Measurements from ENCODE around the gene OR51B4.

The OR51B4 gene

DNA sequence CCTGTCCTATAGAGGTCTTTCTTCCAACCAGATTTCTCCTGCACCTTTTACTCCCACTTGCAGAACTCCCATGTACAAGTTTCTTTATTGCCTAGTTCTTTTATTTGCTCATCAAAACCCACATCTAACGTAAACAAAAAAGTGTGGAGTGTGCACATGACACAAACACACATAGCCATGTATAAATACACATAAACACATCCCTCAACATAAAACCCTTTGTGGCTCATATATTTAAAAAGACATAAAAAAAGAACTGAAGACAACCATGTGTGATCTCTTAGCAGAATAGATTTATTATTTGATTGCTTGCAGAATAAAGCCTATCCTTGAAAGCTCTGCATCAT lies 48.9 kb downstream of the OR51B4 start:
- no peaks in the 10 kb centered on the region for H3K27me3 ChIP-seq (ENCODE audit: insufficient read depth, low read length, poor library complexity, severe bottlenecking)
- no peaks in the 10 kb centered on the region for H3K9me2 ChIP-seq (replicated peaks; ENCODE audit: low read depth, low read length)
- no peak overlapping the region for H3K4me2 ChIP-seq (ENCODE audit: low read depth, low read length, poor library complexity, severe bottlenecking)
- no peaks in the 10 kb centered on the region for H3K4me1 ChIP-seq (ENCODE audit: insufficient read depth, low read length, poor library complexity, severe bottlenecking)
- no peak overlapping the region for H3K9ac ChIP-seq (ENCODE audit: low read depth, low read length, poor library complexity, severe bottlenecking)
- H3K4me3 ChIP-seq (ENCODE audit: low read length, poor library complexity, severe bottlenecking): no peak overlapping the region
- no peaks in the 10 kb centered on the region for H3K79me2 ChIP-seq (ENCODE audit: insufficient read depth, low read length)
- no peaks in the 10 kb centered on the region for H3K36me3 ChIP-seq (ENCODE audit: insufficient read depth, low read length)
- H2AFZ ChIP-seq (ENCODE audit: low read length): no peak overlapping the region
- no peaks in the 10 kb centered on the region for H3F3A ChIP-seq (ENCODE audit: low read depth)
- H4K20me1 ChIP-seq (ENCODE audit: insufficient read depth, low read length, poor library complexity, severe bottlenecking): no peaks in the 10 kb centered on the region
- TF ChIP-seq EZH2phosphoT487 (IDR thresholded peaks at IDR 0.05; ENCODE audit: borderline replicate concordance): no peak
- no peak for TF ChIP-seq CTCF (conservative IDR thresholded peaks at IDR 0.05; ENCODE audit: low read length)
- no peaks in the 10 kb centered on the region for H3K9me3 ChIP-seq (ENCODE audit: insufficient read depth, low read depth, low read length)

DNA sequence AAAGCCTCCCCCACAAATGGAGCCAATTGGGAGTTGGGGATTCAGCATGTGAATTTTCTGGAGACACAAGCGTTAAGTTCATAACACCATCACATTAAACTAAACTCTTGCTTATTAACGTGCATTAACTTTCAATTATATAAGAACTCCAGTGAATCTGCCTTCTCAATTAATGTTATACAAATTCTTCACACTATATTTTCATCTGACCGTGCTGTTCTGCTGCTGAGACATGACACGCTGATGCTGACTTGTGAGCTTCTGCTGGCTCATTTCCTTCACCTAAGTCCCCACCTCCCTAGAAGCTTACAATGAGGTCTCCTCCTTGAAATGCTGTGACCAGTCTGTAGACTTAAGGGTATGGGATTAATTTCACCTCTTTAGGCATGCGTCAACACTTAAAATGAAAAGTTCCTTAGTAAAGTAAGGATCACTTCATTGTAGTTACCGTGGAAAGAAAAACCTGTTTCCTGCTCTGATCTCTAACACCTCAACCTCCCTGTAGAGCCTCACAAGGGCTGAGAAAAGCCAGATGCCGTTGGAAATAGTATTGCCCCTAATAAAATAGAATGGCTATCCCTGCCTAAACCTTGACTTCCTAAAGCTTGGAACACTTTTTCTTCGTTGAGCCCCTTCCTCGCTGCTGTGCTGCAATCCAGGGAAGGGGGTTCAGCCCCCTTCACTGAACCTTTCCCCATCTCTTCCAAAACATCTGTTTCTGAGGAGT lies 49.4 kb downstream of the OR51B4 start:
- no peaks in the 10 kb centered on the region for H3K36me3 ChIP-seq (ENCODE audit: insufficient read depth, low read length)
- H3K9me3 ChIP-seq (ENCODE audit: insufficient read depth, low read depth, low read length): no peaks in the 10 kb centered on the region
- no peak overlapping the region for H3K4me3 ChIP-seq (ENCODE audit: low read length, poor library complexity, severe bottlenecking)
- no peak overlapping the region for H2AFZ ChIP-seq (ENCODE audit: low read length)
- H3K9me2 ChIP-seq (replicated peaks; ENCODE audit: low read depth, low read length): no peaks in the 10 kb centered on the region
- no peak for TF ChIP-seq CTCF (conservative IDR thresholded peaks at IDR 0.05; ENCODE audit: low read length)
- no peak for TF ChIP-seq EZH2phosphoT487 (IDR thresholded peaks at IDR 0.05; ENCODE audit: borderline replicate concordance)
- H3K79me2 ChIP-seq (ENCODE audit: insufficient read depth, low read length): no peaks in the 10 kb centered on the region
- H3K9ac ChIP-seq (ENCODE audit: low read depth, low read length, poor library complexity, severe bottlenecking): no peak overlapping the region
- H3K4me2 ChIP-seq (ENCODE audit: low read depth, low read length, poor library complexity, severe bottlenecking): no peak overlapping the region
- H3F3A ChIP-seq (ENCODE audit: low read depth): no peaks in the 10 kb centered on the region
- no peaks in the 10 kb centered on the region for H3K4me1 ChIP-seq (ENCODE audit: insufficient read depth, low read length, poor library complexity, severe bottlenecking)
- no peaks in the 10 kb centered on the region for H3K27me3 ChIP-seq (ENCODE audit: insufficient read depth, low read length, poor library complexity, severe bottlenecking)
- no peaks in the 10 kb centered on the region for H4K20me1 ChIP-seq (ENCODE audit: insufficient read depth, low read length, poor library complexity, severe bottlenecking)

- Histone ChIP-seq H3K9ac (ENCODE audit: low read depth, low read length, poor library complexity, severe bottlenecking) (no peak overlapping the region), H3K9me3 (ENCODE audit: insufficient read depth, low read depth, low read length) (no peaks in the 10 kb centered on the region), H4K20me1 (ENCODE audit: insufficient read depth, low read length, poor library complexity, severe bottlenecking) (no peaks in the 10 kb centered on the region), H3K27me3 (ENCODE audit: insufficient read depth, low read length, poor library complexity, severe bottlenecking) (no peaks in the 10 kb centered on the region), H3K36me3 (ENCODE audit: insufficient read depth, low read length) (no peaks in the 10 kb centered on the region), H3F3A (ENCODE audit: low read depth) (no peaks in the 10 kb centered on the region), H3K4me2 (ENCODE audit: low read depth, low read length, poor library complexity, severe bottlenecking) (no peak overlapping the region), H2AFZ (ENCODE audit: low read length) (no peak overlapping the region), H3K4me1 (ENCODE audit: insufficient read depth, low read length, poor library complexity, severe bottlenecking) (no peaks in the 10 kb centered on the region), H3K9me2 (replicated peaks; ENCODE audit: low read depth, low read length) (no peaks in the 10 kb centered on the region), H3K79me2 (ENCODE audit: insufficient read depth, low read length) (no peaks in the 10 kb centered on the region), H3K4me3 (ENCODE audit: low read length, poor library complexity, severe bottlenecking) (no peak overlapping the region)
- TF ChIP-seq CTCF (conservative IDR thresholded peaks at IDR 0.05; ENCODE audit: low read length) (no peak), EZH2phosphoT487 (IDR thresholded peaks at IDR 0.05; ENCODE audit: borderline replicate concordance) (no peak)
Measured at GRCh38 chr11:5251746-5252145, 50.0 kb downstream of the OR51B4 start.
